HAP-1 (cell line): ENCODE results near the gene NKAP.
"Not testable (repeated sequence)": the region's sequence is repeated elsewhere in the genome, so short reads cannot be mapped to it uniquely, and the experiment has no call there.

Experiments
- DNase-seq, 2 experiments: peaks; one replicate each; pipeline ENCODE4 v3.0.0-alpha.2; 2016 to 2020; ENCODE audit warnings: low spot score in 2 of 2
- H3K27me3 ChIP-seq: fragments of 250-450 bp; sonication (Bioruptor Pico); 2 replicates; pipeline ENCODE4 v1.5.1; 2020; ENCODE audit warnings: low read depth, mild to moderate bottlenecking, moderate library complexity
- H3K36me3 ChIP-seq: fragments of 250-450 bp; sonication (Bioruptor Pico); replicated peaks from 2 replicates; pipeline ENCODE4 v1.5.1; 2020; ENCODE audit warnings: mild to moderate bottlenecking
- H3K4me1 ChIP-seq: fragments of 250-450 bp; sonication (Bioruptor Pico); 2 replicates; pipeline ENCODE4 v1.5.1; 2020; ENCODE audit warnings: mild to moderate bottlenecking
- H3K4me3 ChIP-seq: fragments of 250-450 bp; sonication (Bioruptor Pico); 2 replicates; pipeline ENCODE4 v1.5.1; 2020; ENCODE audit warnings: mild to moderate bottlenecking, moderate library complexity
- H3K9me3 ChIP-seq: fragments of 250-450 bp; sonication (Bioruptor Pico); 2 replicates; pipeline ENCODE4 v1.5.1; 2020; ENCODE audit warnings: mild to moderate bottlenecking, moderate library complexity
- in situ Hi-C: fragments of 300-500 bp; cut with MboI; formaldehyde crosslinking; loops from 3 replicates; pipeline ENCODE4 v1.14.3; 2020; ENCODE audit warnings: low sequenced_read_pairs, inconsistent platforms, mixed read lengths

The NKAP gene

DNA sequence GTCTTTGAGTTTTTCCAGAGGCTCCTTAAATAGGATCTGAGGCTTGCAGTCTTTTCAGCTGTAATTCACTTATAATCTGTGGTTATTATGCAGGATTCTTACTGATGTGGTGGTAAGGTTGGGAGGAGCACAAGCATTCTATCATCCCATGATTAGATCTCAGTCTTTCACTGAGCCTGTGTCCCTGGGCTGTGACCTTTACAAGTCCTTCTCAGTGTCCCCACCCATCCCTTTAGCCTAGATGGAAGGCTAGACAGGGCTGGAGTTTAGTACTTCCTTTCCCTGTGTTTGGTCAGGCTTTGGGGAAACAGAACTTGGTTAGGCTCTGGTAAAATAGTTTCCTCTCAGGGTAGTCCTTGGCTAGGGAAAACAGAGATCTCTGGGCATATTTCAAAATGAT, 17.1 kb upstream of the NKAP start:
- no peaks in the 10 kb centered on the region for H3K36me3 ChIP-seq
- no peaks in the 10 kb centered on the region; the same call in 1 of the 2 replicates for H3K9me3 ChIP-seq
- no peak overlapping the region for H3K4me3 ChIP-seq
- H3K4me1 ChIP-seq: peaks cover 18% of the 10 kb centered on the region
- in situ Hi-C loops: no loop called here
- H3K27me3 ChIP-seq: no peaks in the 10 kb centered on the region
- peak; percentile 51 to 84 for DNase-seq

DNA sequence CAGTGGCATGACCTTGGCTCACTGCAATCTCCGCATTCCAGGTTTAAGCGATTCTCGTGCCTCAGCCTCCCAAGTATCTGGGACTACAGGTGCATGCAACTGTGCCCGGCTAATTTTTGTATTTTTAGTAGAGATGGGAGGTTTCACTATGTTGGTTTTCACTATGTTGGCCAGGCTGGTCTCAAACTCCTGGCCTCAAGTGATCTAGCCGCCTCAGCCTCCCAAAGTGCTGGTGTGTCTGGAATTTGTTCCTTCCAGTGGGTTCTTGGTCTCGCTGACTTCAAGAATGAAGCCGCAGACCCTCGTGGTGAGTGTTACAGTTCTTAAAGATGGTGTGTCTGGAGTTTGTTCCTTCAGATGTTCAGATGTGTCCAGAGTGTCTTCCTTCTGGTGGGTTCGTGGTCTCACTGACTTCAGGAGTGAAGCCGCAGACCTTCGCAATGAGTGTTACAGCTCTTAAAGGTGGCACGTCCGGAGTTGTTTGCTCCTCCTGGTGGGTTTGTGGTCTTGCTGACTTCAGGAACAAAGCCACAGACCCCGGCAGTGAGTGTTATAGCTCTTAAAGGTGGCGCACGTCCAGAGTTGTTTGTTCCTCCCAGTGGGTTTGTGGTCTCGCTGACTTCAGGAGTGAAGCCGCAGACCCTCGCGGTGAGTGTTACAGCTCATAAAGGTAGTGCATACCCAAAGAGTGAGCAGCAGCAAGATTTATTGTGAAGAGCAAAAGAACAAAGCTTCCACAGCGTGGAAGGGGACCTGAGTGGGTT, 12.4 kb upstream of the NKAP start:
- H3K36me3 ChIP-seq, DNase-seq, H3K27me3 ChIP-seq, in situ Hi-C loops, H3K9me3 ChIP-seq, H3K4me3 ChIP-seq: not testable (repeated sequence)
- H3K4me1 ChIP-seq: peaks cover 17% of the 10 kb centered on the region

GRCh38 chrX:119954374-119954773, 10.8 kb upstream of the NKAP start:
- H3K4me3 ChIP-seq: no peak overlapping the region
- no peak for DNase-seq
- H3K27me3 ChIP-seq: no peaks in the 10 kb centered on the region
- no peaks in the 10 kb centered on the region for H3K9me3 ChIP-seq
- H3K4me1 ChIP-seq: peaks cover 6% of the 10 kb centered on the region
- no peaks in the 10 kb centered on the region for H3K36me3 ChIP-seq
- in situ Hi-C loops: no loop called here

DNA sequence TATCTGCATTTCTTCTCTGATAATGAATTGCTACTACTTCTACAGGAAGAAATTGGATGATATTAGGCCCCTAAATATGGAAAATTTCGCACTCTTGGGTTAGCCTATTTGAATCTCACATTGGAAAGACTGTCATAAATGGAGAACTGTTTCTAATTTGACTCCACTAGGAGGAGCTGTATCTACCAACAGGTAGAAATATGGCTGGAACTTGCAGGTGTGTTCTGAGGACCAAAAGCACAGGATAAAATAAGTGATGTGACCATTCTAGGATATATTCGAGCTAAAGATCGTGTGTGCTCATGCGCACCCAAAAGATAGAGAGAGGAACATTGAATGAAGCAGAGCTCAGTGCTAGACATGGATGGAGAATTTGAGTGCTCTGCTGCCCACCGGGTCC, 4.8 kb upstream of the NKAP start:
- DNase-seq: no peak
- H3K9me3 ChIP-seq: no peaks in the 10 kb centered on the region
- H3K4me1 ChIP-seq: peaks cover 16% of the 10 kb centered on the region
- no peak overlapping the region for H3K4me3 ChIP-seq
- no peaks in the 10 kb centered on the region for H3K27me3 ChIP-seq
- in situ Hi-C loops: no loop called here
- H3K36me3 ChIP-seq: no peaks in the 10 kb centered on the region

GRCh38 chrX:119945481-119945880, 1.9 kb upstream of the NKAP start:
- Histone ChIP-seq H3K36me3 (no peaks in the 10 kb centered on the region), H3K27me3 (no peaks in the 10 kb centered on the region), H3K4me1 (peaks cover 24% of the 10 kb centered on the region), H3K4me3 (no peak overlapping the region), H3K9me3 (no peaks in the 10 kb centered on the region)
- DNase-seq: peak; percentile 49 to 92
- in situ Hi-C loops: no loop called here

GRCh38 chrX:119942831-119943184, 743 bp downstream of the NKAP start:
- Histone ChIP-seq H3K27me3 (no peaks in the 10 kb centered on the region), H3K36me3 (peaks cover 2% of the 10 kb centered on the region), H3K9me3 (no peaks in the 10 kb centered on the region), H3K4me1 (peaks cover 29% of the 10 kb centered on the region), H3K4me3 (peak overlapping the region; percentile 66)
- in situ Hi-C loops: no loop called here
- DNase-seq: no peak

DNA sequence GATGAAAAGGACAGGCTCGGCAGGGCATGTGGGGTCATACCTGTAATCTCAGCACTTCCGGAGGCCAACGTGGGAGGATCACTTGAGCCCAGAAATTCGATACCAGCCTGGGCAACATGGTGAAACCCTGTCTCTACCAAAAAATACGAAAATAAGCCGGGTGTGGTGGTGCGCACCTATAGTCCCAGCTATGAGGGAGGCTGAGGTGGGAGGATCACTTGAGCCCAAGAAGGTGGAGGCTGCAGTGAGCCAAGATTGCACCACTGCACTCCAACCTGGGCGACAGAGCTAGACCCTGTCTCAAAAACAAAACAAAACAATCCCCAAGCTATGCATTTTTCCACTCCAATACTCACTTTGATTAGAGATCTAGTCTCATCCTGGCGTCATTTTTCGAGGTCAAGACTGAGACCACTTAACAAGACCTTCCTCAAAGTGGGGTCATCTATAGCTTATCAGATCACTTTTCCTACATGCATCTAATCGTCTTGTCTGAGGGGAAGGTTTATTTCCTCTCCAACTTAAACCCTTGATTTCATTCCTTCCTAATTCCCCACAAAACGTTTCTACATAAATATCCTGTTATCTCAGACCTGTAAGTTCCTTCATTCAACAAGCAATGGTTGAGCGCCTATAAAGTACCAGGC, 1.3 kb downstream of the NKAP start:
- peaks cover 4% of the 10 kb centered on the region for H3K36me3 ChIP-seq
- DNase-seq: no peak
- no peaks in the 10 kb centered on the region for H3K9me3 ChIP-seq
- H3K27me3 ChIP-seq: no peaks in the 10 kb centered on the region
- in situ Hi-C loops: no loop called here
- peak overlapping the region; percentile 66 for H3K4me3 ChIP-seq
- peaks cover 29% of the 10 kb centered on the region for H3K4me1 ChIP-seq

DNA sequence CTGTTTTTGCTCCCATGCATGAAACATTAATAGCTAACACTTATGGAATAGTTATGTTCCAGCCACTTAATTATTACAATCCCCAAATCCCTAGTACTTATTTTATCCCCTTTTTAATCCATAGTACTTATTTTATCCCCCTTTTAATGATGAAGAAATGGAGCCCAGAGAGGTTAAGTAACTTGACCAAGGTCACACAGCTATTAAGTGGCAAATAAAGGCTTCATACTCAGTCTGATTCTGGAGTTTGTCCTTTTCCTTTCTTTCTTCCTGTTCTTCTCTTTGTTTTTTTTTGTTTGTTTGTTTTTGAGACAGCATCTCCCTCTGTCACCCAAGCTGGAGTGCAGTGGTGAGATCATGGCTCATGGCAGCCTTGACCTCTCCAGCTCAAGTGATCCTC, 2.2 kb downstream of the NKAP start:
- in situ Hi-C loops: no loop called here
- Histone ChIP-seq H3K4me3 (no peak overlapping the region; the same call in 1 of the 2 replicates), H3K27me3 (no peaks in the 10 kb centered on the region), H3K4me1 (peaks cover 29% of the 10 kb centered on the region), H3K36me3 (peaks cover 13% of the 10 kb centered on the region), H3K9me3 (no peaks in the 10 kb centered on the region)
- DNase-seq: no peak

- peaks cover 44% of the 10 kb centered on the region for H3K36me3 ChIP-seq
- H3K27me3 ChIP-seq: no peaks in the 10 kb centered on the region
- in situ Hi-C loops: no loop called here
Observed at GRCh38 chrX:119935215-119935874, 8.2 kb downstream of the NKAP start.

DNA sequence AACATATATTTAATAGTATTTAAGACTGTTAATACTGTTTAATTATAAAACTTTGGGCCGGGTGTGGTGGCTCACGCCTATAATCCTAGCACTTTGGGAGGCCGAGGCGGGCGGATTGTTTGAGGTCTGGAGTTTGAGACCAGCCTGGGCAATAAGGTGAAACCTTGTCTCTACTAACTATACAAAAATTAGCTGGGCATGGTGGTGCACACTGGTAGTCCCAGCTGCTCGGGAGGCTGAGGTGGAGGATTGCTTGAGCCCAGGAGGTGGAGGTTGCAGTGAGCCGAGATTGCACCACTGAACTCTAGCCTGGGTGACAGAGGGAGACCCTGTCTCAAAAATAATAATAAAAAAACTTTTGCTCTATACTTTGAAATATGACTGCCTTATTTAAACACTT, 21.2 kb downstream of the NKAP start:
- DNase-seq, in situ Hi-C loops, H3K27me3 ChIP-seq, H3K4me3 ChIP-seq, H3K9me3 ChIP-seq: not testable (repeated sequence)
- H3K4me1 ChIP-seq: peaks cover 27% of the 10 kb centered on the region
- H3K36me3 ChIP-seq: peaks cover 27% of the 10 kb centered on the region

More at GRCh38 chrX:119935215-119935874, 8.2 kb downstream of the NKAP start:
- H3K4me1 ChIP-seq: 0 out of 2 replicates have a peak, but pooled peaks cover 4% of the 10 kb centered on the region
- no peak overlapping the region for H3K4me3 ChIP-seq
- no peak for DNase-seq
- no peaks in the 10 kb centered on the region for H3K9me3 ChIP-seq

DNA sequence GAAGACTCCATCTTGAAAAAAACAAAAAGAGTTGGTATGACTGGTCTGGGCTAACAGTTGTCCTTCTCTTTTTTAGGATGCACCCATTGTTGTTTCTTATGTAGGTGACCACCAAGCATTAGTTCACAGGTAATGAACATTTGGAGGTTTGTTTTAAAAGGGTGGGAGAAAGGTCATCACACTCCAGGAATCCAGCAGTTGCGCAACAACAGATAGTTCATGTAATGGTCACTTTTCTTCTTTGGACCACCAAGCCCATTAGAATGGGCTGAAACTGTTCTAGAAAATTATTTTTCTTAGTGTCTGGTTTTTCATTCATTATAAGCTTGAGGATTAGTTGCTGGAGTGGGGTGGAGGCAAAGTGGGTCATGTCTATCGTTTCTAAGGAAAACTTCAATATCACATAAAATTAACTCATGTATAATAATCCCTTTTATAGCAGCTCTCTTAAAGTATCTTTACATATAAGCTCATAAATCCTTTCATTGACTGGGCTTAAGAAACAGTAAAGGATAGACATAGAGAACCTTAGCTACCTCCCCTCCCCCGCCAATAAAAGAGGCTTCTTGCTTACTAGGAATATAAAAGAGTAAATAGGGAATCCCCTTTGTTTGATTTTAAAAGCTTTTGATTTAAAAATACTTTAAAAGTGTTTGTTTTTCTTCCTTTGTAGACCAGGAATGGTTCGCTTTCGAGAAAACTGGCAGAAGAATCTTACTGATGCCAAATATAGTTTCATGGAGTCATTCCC, 23.5 kb downstream of the NKAP start:
- peak; percentile 79 to 91 for DNase-seq
- Histone ChIP-seq H3K36me3 (peaks cover 19% of the 10 kb centered on the region), H3K27me3 (no peaks in the 10 kb centered on the region), H3K9me3 (no peaks in the 10 kb centered on the region), H3K4me3 (no peak overlapping the region), H3K4me1 (peaks cover 27% of the 10 kb centered on the region)
- in situ Hi-C loops: no loop called here

- DNase-seq: no peak
Observed at GRCh38 chrX:119917877-119918276, 25.7 kb downstream of the NKAP start.

GRCh38 chrX:119916310-119916709, 27.2 kb downstream of the NKAP start:
- Histone ChIP-seq H3K36me3 (no peaks in the 10 kb centered on the region), H3K4me3 (no peak overlapping the region), H3K9me3 (no peaks in the 10 kb centered on the region), H3K27me3 (no peaks in the 10 kb centered on the region), H3K4me1 (peaks cover 23% of the 10 kb centered on the region)
- DNase-seq: no peak
- in situ Hi-C loops: no loop called here

More at GRCh38 chrX:119917877-119918276, 25.7 kb downstream of the NKAP start:
- peaks cover 27% of the 10 kb centered on the region for H3K4me1 ChIP-seq
- H3K4me3 ChIP-seq: no peak overlapping the region
- no peaks in the 10 kb centered on the region for H3K9me3 ChIP-seq
- in situ Hi-C loops: no loop called here
- H3K36me3 ChIP-seq: peaks cover under 1% of the 10 kb centered on the region; the same call in 1 of the 2 replicates
- no peaks in the 10 kb centered on the region for H3K27me3 ChIP-seq
